ENCODE measurements around the gene SARS1.
"Not testable (repeated sequence)": the region's sequence is repeated elsewhere in the genome, so short reads cannot be mapped to it uniquely, and the experiment has no call there.

The SARS1 gene

GRCh38 chr1:109275706-109276345 lies 62.1 kb downstream of the SARS1 start:
- no peak for DNase-seq (ENCODE audit: low read depth)

GRCh38 chr1:109277434-109278204 lies 63.9 kb downstream of the SARS1 start:
- DNase-seq (ENCODE audit: low read depth) = no peak

DNA sequence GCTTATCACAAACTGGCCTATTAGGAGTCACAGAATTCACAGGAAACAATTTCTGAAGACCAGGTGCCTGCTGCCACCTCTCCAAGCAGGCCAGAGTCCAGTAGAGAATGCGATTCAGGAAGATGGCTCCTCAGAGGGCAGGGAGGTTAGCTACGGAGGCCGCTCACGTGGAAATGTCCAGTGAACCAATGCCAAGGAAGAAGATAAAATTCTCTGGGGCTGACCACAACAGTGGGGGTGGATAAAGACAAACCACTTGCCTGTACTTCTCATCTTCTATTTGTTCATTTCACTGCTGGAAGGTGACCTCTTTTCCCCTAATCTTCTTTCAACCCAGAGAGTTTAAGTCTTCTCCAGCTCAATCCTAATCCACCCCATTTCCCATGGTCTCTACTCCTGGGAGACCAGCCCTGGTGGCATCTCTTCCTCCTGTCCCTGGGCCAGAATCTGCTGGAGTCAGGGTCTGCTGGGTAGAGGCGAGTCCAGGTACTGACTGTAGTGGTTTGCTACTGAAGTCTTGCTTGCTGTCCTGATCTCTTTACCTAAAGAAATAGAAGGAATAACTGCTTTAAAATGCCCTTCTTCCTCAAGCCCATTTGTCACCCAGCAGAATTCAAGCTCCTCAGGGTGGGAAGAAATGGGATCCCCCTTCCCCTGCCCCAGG lies 66.0 kb downstream of the SARS1 start:
- no peak for DNase-seq (ENCODE audit: low read depth)

- DNase-seq (ENCODE audit: low read depth) = no peak
Measured at GRCh38 chr1:109280862-109281261, 67.1 kb downstream of the SARS1 start.

DNA sequence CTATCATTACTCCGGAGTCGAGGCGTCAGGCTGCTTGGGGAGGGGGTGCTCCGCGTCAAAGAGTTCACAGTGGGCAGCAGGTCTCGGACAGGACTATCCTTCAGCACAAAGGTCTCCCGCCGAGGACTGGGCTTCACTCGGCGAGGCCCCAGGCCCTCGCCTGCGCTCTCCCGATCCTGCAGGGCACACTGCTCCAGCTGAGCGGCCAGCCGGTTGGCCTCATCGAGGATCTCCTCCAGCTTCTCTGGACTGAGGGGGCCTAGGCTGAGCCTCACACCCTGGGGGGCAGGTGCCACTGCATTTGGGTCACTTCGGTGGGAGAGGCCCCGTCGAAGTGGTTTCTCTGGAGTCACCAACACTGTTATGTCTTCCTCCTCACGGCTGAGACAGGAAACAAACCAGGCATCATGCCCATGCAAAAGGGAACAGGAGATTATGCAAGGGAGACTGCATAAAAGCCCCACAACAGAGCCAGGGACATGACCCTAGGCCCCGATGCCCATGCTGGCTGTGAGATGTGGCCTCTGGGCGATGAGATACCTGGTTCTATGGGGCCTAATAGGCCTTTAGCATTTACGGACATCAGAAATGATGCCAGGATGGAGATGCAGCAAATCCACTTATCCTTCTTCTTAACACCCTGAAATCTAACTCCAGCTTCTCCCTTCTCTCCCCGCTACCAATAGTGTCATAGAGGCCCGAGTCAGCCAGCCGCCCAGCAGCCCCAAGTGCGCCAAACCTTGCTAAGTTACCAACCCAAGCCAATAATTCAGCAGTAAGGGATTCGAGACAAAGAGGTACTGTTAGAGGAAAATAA lies 68.2 kb downstream of the SARS1 start:
- DNase-seq (ENCODE audit: low read depth) = no peak

DNA sequence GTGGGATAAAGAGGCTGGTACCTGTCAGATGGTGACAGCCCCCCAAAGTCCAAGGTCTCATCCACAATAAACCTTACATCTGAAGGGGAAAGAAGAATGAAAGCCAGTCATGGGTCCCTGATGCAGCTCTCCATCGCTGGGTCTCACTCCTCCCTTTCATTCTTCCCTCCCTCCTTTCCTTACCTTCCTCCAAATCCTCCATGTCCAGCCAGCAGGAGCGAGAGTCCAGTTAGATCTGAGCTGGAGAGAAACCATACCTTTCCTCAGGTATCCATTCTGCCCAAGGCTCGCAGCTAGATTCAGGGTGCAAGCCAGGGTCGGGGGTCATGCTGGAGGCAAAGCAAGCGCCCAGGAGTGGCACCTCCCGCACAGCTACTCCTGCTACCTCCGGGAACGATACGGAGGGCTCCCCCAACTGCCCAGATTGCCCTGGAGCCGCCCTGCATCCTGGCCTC lies 68.8 kb downstream of the SARS1 start:
- no peak for DNase-seq (ENCODE audit: low read depth)

GRCh38 chr1:109282952-109283747 lies 69.4 kb downstream of the SARS1 start, which contains the start of gene PSRC1:
TSS of gene PSRC1 (minus strand) at chr1:109283145.
- DNase-seq (ENCODE audit: low read depth) = peak; percentile 73

DNA sequence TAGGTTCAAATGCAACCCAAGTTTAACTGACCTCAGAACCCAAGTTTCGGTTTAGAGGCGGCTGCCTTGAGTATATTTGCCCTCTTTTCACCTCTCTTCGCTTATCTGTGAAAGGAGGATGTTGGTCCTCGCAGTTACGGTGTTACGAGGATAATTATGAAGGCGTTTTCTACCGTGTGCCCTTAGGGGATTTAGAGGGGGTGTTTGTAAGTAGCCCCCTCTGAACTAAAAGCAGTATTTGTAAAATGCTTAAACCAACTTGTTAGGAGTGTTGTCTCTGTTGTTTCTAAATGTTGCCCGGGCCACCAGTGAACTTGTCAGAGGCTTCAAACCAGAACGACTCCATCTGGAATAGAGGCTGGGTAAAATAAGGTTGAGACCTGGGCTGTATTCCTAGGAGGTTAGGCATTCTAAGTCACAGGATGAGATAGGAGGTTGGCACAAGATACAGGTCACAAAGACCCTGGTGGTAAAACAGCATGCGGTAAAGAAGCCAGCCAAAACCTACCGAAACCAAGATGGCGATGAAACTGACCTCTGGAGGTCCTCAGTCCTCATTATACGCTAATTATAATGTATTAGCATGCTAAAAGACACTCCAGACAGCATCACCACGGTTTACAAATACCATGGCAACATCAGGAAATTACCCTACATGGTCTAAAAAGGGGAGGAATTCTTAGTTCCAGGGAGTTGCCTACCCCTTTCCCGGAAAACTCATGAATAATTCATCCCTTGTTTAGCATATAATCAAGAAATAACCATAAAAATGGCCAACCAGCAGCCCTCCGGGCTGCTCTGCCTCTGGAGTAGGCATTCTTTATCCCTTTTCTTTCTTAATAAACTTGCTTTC lies 70.3 kb downstream of the SARS1 start:
- no peak for DNase-seq (ENCODE audit: low read depth)

DNA sequence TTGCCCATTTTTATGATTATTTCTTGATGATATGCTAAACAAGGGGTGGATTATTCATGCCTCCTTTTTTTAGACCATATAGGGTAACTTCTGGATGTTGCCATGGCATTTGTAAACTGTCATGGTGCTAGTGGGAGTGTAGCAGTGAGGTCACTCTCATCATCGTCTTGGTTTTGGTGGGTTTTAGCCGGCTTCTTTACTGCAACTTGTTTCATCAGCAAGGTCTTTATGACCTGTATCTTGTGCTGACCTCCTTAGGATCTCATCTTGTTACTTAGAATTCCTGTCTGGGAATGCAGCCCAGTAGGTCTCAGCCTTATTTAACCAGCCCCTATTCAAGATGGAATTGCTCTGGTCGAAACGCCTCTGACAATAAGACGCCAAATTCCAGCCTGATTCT lies 73.0 kb downstream of the SARS1 start:
- DNase-seq (ENCODE audit: low read depth) = not testable (repeated sequence)

Measured in GM04503 (cell line).